GM19023 (cell line): ENCODE results near the gene NLRP1.
"Not testable (repeated sequence)": the region's sequence is repeated elsewhere in the genome, so short reads cannot be mapped to it uniquely, and the experiment has no call there.

Experiments used
- ATAC-seq: cut with Tn5 transposase; IDR thresholded peaks from one replicate; pipeline ENCODE4 v1.9.1; 2021; ENCODE audit warnings: mild to moderate bottlenecking, moderate library complexity; ENCODE audit not compliant: unreplicated experiment

The NLRP1 gene

DNA sequence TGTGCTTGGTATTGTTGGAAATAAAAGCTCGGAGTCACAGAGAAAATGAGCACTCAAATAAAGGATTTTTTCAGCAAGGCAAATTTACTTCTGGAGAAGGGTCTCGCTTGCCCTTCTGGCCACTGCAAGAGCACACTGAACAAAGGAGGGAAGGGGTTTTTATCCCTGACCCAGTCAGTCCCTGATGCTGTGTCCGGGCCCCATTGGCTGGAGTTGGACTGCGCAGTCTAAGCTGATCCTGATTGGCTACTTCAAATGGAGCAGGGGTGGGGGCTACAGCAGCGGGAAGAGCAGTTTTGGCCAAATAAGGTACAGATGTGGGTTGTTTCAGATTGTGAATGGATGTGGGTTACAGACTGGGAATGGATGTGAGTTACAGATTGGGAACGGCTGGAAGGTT is 4.3 kb upstream of the NLRP1 start:
- ATAC-seq: no peak

DNA sequence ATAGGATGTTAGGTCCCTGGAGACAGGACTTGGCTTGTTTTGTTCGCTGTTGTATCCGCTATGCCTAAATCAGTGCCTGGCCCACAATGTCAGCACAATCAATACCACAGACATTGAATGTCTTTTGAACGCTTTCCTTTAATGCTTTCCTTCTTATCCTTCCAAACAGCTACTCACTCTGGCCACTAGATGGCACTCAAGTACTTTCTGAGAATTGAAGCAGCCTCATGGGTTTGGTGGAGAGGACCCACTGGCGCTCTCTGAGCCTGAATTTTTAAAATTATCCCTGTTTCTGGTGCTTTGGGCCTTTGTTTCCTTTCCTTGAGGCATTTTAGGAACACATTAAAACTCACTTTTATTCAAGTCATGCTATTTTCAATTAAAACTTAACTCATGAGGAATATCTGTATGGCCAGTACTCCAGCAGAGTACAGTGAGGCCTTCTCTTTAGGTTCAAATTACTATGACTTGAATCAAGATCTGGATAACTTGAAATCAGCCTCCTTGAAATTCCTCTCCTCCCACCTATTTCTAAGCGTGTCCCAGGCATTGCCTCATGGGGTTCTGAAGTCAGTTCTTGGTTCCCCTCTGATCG is 3.2 kb upstream of the NLRP1 start:
- ATAC-seq: no peak

DNA sequence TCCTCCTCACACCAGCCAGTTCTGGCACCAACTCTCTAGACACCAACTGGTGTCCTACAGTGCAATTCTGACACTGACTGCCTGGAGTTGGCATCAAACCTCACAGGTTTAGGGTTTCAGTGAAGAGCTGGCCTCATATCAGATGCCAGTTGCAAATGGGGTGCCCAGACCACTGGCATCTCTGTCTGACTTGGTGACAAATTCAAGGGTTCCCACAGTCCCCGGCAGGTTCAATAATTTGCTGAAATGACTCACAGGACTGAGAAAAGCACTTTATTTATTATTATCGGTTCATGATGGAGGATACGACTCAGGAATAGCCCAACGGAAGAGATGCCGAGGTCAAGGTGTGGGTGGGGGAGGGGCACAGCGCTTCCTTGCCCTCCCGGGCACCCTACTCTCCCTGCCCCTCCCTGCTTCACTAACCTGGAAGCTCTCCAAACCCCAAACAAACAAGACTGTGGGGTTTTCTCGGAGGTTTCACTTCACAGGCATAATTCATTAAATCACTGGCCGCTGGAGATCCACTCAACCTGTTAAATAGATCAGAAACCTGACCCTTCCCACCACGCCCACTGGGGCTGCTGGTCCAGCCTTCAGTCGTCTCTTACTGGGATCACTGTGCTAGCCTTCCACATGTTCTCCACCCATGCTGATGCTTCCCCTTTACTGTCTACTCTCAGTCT is 1.7 kb upstream of the NLRP1 start:
- no peak for ATAC-seq

DNA sequence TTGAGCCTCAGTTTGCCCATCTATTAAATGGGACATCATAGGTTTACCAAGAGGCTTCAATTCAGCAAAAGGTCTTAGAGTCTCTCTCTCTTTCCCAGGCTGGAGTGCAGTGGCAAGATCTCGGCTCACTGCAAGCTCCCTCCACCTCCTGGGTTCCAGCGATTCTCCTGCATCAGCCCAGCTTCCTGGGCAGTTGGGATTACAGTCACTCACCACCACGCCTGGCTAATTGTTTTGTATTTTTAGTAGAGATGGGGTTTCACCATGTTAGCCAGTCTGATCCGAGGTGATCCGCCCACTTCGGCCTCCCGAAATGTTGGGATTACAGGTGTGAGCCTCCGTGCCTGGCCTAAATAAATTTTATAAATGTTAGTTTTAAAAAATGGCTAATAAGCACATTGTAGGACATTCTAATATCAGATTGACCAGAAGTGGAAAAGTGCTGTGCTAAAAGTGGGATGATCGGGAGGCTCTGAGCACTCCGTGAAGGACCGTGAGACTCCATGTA is 1.0 kb upstream of the NLRP1 start:
- ATAC-seq: no peak

DNA sequence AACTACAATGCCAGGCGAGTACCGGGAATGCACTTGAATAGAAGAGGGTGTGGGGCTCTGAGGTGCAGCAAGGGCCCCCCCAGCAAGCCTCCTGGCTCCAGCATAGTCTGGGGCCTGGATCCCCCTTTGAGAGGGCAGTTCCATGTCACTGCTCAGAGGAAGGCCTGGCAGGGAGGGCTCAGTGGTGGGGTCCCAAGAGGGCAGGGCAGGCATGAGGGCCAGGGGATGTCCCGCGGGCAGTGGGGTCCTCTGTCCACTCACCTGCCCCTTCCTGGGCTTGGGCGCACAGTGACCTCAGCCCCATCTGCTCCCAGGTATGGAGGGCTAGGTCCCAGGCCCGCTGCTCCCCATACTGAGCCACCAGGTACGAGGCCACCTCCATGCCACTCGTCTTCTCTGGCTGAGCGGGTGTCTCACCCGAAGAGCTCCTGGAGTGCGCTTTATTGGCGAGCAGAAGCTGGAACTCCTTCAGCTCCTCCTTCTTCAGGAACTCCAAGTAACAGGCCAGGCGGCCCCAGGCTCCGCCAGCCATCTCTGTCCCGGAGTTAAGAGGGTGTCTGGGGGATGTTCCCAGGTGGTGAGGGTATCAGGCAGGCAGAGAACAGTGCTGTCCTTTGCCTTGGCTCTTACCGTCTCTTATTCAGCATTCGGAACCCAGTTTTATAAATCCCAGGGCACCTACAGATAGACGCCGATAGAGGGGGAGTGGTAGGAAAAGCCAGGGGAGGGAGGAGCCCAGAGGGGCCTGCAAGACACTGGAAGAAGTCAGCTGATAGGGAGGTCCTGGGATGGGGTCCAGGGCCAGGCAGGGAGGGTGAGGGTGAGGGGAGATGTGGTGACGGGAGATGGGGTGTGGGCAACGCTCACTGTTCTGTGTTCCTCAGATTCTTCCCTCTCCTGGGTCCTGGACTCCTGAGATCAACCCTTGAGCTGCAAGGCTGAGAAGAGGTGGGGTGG is 605 bp downstream of the NLRP1 start:
- peak; percentile 12 for ATAC-seq

DNA sequence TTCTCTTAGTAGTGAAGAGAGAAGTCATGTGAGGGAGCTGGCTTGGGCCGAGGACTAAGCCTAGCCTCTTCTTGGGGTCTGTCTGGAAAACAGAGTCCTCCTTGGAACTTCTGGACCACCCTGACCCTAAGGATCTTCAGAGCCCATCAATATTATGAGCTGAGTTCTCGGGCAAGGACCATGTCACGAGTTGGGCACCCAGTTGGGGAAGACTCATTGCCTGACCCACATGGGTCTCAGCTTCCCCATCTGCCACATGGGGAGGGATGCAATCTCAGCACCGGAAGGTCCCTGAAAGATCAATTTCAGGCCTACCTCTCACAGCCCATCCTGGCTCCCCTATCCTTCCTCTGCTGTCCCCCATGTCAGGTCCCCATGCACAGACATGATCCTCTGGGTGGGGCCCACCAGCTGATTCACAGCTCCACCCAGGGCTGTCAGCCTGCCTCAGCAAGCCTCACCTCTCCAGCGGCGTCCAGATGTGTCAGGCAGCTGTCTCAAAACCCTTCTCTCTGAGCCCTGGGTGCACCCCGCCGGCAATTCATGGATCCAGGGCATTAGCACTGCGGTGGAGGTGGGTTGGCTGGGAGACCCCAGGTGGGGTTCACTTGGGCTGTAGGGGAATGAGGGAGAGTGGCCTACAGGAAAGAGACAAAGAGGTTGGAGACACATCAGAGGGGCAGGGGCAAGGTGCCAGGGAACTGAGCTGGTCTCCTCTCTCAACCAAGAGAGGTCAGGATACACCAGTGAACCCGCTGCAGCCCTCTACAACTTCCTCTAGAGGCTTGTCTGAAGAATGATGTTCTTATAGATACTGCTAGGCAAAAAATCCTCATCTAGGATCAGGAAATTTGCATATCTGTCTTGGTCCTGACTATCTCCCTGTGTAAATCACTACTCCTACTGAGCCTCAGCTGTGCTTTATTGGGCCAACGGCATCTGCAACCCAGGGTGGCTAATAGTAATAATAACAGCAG is 1.8 kb downstream of the NLRP1 start:
- no peak for ATAC-seq

DNA sequence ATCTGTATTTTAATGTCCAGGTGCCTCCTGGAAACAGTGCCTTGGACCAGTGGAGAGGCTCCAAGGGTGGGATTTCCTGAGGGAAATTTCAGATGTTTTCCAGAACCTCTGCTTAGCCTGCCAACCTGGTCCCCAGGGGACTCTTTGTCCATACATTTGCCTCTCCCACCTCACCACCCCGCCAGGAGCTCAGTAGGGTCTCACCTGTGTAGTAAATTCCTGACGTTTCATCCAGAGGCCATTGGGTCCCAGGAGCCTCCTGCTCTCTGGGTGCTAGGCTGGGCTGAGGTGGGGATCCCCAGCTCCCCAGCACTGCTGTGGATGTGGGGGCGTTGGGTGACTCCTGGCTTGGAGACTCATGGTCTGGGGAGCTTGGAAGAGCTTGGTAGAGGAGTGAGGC is 2.7 kb downstream of the NLRP1 start:
- ATAC-seq: no peak

DNA sequence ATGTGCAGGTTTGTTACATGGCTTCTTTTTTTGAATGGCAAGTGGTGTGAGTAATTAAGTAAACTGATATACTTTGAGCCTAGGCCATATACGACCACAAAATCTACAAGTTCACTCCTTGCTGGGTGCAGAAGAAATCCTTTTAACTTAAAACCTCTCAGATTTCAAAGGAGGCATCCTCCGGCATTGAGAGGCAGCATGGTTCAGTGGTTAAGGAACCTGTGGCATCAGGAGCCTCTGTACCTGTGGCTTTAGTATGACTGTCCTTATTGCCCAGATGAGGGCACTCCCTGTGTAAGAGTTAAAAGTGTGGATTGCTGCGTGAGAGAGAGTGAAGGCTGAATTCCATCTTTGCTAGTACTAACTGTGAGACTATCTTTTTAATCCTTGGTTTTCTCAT is 3.3 kb downstream of the NLRP1 start:
- no peak for ATAC-seq

DNA sequence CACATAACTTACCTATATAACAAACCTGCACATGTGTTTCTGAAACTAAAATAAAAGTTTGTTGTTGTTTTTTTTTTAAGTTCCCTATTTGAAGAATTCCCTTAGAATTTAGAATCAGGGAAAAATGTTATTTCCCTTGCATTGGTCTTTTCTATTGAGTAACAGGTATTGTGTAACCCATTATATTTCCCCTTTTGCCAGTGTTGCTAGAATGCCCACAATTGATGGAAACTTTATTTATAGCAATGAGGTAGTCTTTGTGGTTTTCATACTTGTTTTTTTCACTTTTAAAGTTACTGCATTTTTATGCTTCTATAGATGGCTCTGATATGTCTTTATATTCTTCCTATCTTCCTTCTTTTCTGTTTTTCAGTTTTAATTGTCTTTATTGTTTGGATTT is 3.9 kb downstream of the NLRP1 start:
- no peak for ATAC-seq

DNA sequence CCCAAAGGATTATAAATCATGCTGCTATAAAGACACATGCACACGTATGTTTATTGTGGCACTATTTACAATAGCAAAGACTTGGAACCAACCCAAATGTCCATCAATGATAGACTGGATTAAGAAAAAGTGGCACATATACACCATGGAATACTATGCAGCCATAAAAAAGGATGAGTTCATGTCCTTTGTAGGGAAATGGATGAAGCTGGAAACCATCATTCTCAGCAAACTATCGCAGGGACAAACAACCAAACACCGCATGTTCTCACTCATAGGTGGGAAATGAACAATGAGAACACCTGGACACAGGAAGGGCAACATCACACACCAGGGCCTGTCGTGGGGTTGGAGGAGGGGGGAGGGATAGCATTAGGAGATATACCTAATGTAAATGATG is 5.5 kb downstream of the NLRP1 start:
- not testable (repeated sequence) for ATAC-seq

DNA sequence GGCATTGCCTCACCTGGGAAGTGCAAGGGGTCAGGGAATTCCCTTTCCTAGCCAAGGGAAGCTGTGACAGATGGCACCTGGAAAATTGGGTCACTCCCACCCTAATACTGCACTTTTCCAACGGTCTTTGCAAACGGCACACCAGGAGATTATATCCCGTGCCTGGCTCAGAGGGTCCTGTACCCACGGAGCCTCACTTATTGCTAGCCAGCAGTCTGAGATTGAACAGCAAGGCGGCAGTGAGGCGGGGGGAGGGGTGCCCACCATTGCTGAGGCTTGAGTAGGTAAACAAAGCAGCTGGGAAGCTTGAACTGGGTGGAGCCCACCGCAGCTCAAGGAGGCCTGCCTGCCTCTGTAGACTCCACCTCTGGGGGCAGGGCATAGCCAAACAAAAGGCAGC is 11.3 kb downstream of the NLRP1 start:
- not testable (repeated sequence) for ATAC-seq

DNA sequence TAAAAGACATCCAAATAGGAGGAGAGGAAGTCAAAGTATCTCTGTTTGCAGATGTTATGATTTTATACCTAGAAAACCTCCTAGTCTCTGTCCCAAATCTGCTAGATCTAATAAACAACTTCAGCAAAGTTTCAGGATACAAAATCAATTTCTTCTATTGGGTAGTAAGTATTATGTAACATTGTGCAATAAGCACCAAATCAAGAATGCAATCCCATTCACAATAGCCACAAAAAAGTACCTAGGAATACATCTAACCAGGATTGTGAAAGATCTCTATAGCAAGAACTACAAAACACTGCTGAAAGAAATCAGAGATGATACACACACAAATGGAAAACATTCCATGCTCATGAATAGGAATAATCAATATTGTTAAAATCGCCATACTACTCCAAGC is 13.0 kb downstream of the NLRP1 start:
- no peak for ATAC-seq

DNA sequence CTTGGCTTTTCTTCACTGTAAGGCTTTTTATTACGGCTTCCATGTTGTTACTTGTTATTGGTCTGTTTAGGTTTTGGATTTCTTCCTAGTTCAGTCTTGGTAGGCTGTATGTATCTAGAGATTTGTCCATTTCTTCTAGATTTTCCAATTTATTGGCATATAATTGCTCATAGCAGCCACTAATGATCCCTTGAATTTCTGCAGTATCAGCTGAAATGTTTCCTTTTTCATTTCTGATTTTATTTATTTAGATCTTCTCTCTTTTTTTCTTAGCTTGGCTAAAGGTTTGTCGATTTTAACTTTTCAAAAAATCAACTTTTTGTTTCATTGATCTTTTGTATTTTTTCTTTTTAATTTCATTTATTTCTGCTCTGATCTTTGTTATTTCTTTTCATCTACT is 18.5 kb downstream of the NLRP1 start:
- ATAC-seq: no peak

DNA sequence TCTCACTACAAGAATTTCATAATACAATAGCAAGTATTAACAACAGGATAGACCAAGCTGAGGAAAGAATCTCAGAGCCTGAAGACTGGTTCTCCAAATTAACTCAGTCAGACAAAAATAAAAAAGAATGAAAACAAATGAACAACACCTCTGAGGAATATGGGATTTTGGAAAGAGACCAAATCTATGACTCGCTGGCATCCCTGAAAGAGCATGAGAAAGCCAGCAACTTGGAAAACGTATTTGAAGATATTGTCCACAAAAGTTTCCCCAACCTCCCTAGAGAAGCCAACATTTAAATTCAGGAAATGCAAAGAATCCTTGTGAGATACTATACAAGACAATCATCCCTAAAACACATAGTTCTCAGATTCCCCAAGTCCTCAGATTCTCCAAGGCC is 20.9 kb downstream of the NLRP1 start:
- ATAC-seq: no peak

DNA sequence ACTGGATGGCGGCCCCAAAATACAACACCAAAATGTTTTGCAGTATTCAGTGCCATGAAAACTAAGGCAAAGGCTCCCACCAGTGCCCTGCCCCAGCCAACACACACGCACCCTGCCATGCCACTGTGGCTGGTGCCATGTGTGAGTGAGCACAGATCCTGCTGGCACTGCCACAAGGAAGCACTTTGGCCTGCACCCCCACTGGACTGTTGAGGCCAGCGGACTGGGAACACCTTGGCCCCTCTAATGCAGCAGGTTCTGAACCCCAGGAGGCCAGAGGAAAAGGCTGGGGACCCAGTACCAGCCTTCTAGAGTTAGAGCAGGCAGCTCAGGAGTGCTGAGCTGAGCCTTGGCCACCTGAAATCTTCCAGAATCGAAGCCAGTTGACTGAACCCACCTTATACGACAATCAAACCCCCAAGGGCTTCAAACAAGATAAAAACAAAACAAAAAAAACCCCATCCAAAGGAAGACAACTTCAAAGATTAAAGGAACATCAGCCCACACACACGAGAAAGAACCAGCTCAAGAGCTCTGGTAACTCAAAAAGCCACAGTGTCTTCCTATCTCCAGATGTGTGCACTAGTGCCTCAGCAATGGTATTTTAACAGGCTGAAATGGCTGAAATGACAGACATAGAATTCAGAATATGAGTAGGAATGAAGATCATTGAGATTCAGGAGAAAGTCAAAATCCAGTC is 21.5 kb downstream of the NLRP1 start:
- no peak for ATAC-seq

DNA sequence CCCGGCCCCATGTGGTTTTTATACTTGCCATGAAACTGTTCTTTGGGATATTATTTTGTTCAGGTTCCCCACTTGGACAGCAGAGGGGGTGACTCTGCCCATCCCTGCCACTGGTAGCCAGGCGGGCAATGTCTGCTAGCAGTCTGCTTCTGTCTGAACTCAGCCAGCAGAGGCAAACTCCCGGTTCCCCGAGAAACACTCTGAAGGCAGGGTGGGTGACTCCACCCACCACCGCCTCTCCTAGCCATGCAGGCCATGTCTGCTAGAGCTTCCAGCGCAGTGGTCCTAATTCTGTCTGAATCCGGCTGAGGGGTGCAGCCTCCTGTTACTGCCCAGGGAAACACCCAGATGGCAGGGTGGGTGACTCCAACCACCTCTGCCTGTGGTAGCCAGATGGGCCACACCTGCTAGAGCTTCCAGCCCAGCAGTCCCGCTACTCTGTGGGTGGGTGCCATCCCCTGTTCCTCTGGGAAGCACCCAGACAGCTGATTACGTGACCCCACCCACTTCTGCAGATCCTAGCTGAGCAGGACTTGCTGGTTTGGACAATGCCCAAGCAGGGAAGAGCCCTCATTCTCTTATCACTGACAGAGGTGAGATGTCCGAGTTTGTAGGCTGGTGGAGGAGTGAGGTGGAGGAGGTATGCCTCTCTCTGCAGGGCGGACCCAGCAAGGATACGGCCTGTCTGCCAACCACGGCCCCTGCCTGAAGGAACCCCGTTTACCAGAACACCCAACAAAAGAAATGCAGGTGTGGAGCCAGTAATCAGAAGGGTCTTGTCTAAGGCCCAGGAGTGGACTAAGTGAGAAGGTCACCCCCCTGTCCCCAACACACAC is 22.4 kb downstream of the NLRP1 start:
- ATAC-seq: no peak

DNA sequence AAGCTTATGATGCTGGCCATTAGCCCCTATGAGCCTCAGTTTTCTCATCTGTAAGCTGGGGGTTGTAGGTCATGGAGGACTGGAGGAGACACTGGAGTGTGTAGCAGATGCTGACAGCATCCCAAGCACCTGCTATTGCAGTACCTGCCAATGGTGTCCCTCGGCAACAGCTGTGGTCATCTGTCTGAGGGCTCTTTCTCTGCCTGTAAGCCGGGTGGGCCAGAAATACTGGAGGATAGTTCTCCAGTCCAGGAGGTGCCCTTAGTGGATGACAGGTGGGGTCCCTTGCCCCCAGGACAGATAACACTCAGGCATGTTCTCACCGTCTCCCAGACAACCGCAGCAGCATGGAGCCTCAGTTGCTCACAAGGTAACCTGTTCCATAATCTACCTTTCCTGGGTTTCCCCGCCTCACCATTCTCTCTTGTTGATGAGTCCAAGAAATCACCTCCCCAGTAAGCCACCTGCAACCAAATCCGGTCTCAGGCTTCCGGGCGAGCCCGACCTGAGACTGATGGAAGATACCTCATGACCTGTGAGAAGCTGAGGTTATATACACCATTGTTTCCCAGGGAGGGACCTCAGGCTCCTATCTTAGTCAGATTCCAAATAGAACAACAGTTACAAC is 23.8 kb downstream of the NLRP1 start:
- no peak for ATAC-seq
